Subcutaneous abdominal adipose tissue (tissue), 5 donors: ENCODE measurements around the gene EPN1.

ENCODE experiments used
- H3K27ac ChIP-seq: one replicate; pipeline ENCODE4 v1.7.0; 2013; ENCODE audit warnings: low read depth, mild to moderate bottlenecking, inconsistent platforms, low read length, moderate library complexity
- H3K27me3 ChIP-seq, 5 donors: one replicate each; pipeline ENCODE4 v1.7.0; 2013; ENCODE audit warnings: low read length in 5 of 5, inconsistent platforms in 1 of 5; ENCODE audit not compliant: control insufficient read depth in 5 of 5, insufficient read depth in 4 of 5
- H3K36me3 ChIP-seq, 5 donors: one replicate each; pipeline ENCODE4 v1.7.0; 2013; ENCODE audit warnings: low read length in 5 of 5; ENCODE audit not compliant: control insufficient read depth in 5 of 5, insufficient read depth in 5 of 5
- H3K4me1 ChIP-seq, 5 donors: one replicate each; pipeline ENCODE4 v1.7.0; 2013; ENCODE audit warnings: low read length in 5 of 5, mild to moderate bottlenecking in 3 of 5, moderate library complexity in 1 of 5; ENCODE audit not compliant: control insufficient read depth in 5 of 5, insufficient read depth in 5 of 5
- H3K4me3 ChIP-seq, 5 donors: one replicate each; pipeline ENCODE4 v1.7.0; 2013; ENCODE audit warnings: low read length in 5 of 5, low read depth in 1 of 5
- H3K9ac ChIP-seq, 5 donors: one replicate each; pipeline ENCODE4 v1.7.0; 2013; ENCODE audit warnings: low read length in 5 of 5, mild to moderate bottlenecking in 4 of 5, moderate library complexity in 3 of 5
- H3K9me3 ChIP-seq, 5 donors: one replicate each; pipeline ENCODE4 v1.7.0; 2013; ENCODE audit warnings: low read length in 5 of 5; ENCODE audit not compliant: control insufficient read depth in 5 of 5
- donor health status: healthy.
- donor health status: healthy.
- donor health status: healthy.
- donor health status: healthy.
- donor health status: healthy.

EPN1 gene

DNA sequence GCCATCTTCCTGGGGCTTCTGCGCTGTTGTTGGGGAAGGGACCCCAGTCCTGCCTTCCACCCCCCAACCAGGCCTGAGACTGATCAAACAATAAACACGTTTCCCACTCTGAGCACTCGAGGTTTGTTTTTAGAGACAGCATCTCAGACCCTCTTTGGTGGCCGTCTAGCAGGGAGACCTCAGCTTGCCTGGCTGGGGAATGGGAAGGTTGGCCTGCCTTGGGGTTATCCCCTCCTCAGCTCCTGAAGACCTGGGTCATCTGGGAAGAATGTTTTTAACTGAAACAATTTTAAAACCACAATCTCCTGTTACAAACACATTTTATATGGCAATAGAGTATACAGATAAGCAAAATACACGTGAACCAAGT, 29.5 kb upstream of the EPN1 start:
- Histone ChIP-seq H3K9me3 (no peaks in the 10 kb centered on the region), H3K4me3 (no peak overlapping the region), H3K27ac (no peak overlapping the region), H3K4me1 (peaks cover 14 to 65% (median 62%) of the 10 kb centered on the region in 5 donors), H3K36me3 (peaks cover 0 to 14% (median 12%) of the 10 kb centered on the region in 5 donors), H3K9ac (no peak overlapping the region), H3K27me3 (no peaks in the 10 kb centered on the region)

- no peaks in the 10 kb centered on the region for H3K27me3 ChIP-seq
- no peaks in the 10 kb centered on the region for H3K9me3 ChIP-seq
- H3K36me3 ChIP-seq, result peaks cover 0 to 17% (median 15%) of the 10 kb centered on the region in 5 donors
- peaks cover 14 to 55% (median 52%) of the 10 kb centered on the region in 5 donors for H3K4me1 ChIP-seq
- H3K27ac ChIP-seq, result peak overlapping the region; percentile 46
- H3K4me3 ChIP-seq, result peak overlapping the region; percentile 64 to 84 (median 76)
- H3K9ac ChIP-seq, result peak overlapping the region; percentile 48 to 91 (median 80)
Observed at GRCh38 chr19:55646889-55647731, 27.9 kb upstream of the EPN1 start.

DNA sequence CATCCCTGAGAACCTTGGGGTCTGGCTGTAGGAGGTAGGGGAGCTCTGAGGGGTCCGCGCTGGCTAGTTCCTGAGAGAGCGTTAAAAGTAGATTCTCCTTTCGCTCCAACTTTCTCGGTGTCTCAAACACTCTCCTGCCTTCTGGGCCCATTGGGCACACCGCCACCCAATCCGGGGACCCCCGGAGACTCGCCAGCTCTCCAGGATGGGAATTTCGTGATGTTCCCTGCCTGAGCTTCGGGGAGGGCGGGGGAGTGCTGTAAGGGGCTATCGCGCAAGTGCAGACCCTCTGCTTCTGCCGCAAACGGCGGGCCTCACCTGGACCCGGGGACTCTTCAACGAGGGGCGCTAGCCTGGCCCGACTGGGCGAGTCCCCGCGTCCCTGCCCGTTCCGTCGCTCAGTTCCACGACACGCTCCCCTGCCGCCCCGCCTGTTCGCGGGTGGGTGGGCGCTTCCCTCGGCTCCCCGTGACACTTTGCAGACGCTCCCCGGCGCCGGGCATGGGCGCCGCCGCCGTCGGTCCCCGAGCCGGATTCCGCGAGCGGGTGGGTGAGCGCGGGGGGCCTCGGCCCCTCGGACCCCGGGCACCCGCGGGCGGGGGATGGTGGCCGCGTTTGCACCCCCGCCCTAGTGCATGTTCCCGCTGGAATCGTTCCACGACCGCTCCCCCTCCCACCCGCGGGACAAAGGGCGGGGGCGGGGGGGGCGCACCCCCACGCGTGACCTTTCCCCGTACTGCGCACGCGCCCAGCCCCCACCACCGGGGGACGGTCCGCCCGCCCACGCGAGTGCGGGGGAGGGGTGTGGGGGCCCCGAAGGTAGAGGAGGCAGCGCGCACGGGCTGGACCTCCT, 27.1 kb upstream of the EPN1 start, which contains the start of gene CCDC106:
Gene CCDC106, plus strand, starts transcription at position 481 of the 853 bp plus-strand sequence. CDS start 835 bp downstream, outside the sequence.
- H3K4me1 ChIP-seq, result peaks cover 13 to 46% (median 44%) of the 10 kb centered on the region in 5 donors

DNA sequence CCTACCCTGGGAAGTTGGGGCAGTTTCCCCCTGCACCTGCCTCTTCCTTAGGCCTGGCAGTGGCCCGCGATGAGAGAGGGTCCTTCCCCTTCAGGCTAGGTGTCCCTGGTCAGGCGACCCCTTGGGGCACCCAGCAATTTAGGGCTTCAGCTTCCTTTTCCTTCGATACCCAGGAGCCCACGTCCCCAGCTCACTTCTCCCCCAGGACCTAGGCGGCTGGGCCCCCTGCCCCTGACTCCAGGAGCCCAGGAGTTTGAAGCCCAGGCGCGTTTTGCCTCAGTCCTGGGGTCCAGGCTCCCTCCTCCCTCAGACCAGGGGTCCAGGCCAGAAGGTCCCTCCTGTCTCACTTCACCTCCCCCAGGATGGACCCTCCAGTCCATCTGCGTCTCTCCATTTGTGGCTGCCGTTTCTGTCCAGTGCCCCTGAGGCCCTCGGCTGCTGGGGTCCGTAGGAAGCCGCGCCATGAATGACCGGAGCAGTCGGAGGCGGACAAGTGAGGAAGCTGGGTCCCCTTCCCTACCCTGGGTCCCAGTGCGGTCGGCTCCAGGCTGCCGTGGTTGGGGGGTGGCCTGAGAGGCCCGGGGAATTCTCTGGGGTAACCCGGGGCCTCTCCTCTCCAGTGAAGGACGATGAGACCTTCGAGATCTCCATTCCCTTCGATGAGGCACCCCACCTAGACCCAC, 26.3 kb upstream of the EPN1 start:
- Histone ChIP-seq H3K36me3 (peaks cover 0 to 20% (median 15%) of the 10 kb centered on the region in 5 donors), H3K9me3 (no peaks in the 10 kb centered on the region), H3K9ac (peak overlapping the region in 4 of 5 donors; percentile 72 to 91 (median 84)), H3K27ac (peak overlapping the region; percentile 46), H3K4me3 (peak overlapping the region; percentile 72 to 84 (median 76)), H3K27me3 (no peaks in the 10 kb centered on the region), H3K4me1 (peaks cover 12 to 46% (median 42%) of the 10 kb centered on the region in 5 donors)

More for the DNA sequence above, 27.1 kb upstream of the EPN1 start, which contains the start of gene CCDC106:
- Histone ChIP-seq H3K4me3 (peak within 1 kb of the TSS; percentile 72 to 84 (median 76)), H3K36me3 (peaks cover 0 to 20% (median 15%) of the 10 kb centered on the region in 5 donors), H3K9me3 (no peaks in the 10 kb centered on the region), H3K27me3 (no peaks in the 10 kb centered on the region), H3K27ac (peak within 1 kb of the TSS; percentile 46), H3K9ac (peak within 1 kb of the TSS; percentile 48 to 91 (median 80))

DNA sequence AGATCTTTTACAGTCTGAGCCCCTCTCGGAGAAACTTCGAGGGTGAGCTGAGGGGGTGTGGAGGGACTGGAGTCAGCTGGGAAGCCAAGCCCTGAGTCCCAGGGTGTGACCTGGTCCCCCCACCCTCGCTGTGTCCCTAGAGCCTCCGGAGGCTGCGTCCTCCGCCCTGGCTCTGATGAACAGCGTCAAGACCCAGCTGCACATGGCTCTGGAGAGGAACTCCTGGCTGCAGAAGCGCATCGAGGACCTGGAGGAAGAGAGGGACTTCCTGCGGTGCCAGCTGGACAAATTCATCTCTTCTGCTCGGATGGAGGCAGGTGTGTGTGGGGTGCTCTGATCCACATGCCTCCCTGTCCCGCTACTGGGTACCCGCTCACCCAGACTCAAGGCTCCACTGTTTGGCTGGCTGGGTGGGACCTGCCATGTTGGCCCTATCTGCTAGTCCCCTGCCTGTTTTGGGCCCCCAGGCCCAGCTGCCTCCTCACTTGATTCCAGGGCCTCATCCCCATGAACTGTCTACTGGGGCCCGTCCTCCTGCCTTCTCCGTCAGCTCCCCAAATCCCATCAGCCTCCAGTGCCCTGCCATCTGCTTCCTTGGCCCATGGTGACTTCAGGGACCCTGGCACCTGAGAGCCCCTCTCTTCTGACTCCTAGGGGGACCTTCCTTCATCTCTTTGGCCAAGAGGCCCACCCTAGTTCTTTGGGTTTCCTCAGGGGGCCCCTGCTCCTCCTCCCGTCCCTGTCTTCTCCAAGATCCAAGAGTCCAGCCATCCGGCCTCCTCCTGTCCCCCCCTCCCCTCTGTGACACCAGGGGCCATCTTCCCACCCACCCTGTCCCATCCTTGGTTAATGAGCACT, 25.5 kb upstream of the EPN1 start:
- Histone ChIP-seq H3K9me3 (no peaks in the 10 kb centered on the region), H3K4me3 (peak overlapping the region in 4 of 5 donors; percentile 72 to 84 (median 76)), H3K9ac (peak overlapping the region in 3 of 5 donors; percentile 72 to 89 (median 80)), H3K4me1 (peaks cover 14 to 38% (median 34%) of the 10 kb centered on the region in 5 donors), H3K36me3 (peaks cover 0 to 19% (median 13%) of the 10 kb centered on the region in 5 donors), H3K27me3 (no peaks in the 10 kb centered on the region), H3K27ac (no peak overlapping the region)

GRCh38 chr19:55650126-55650557, 24.9 kb upstream of the EPN1 start:
- no peak overlapping the region for H3K27ac ChIP-seq
- peaks cover 0 to 13% (median 6%) of the 10 kb centered on the region in 5 donors for H3K36me3 ChIP-seq
- H3K9ac ChIP-seq, result no peak overlapping the region
- no peaks in the 10 kb centered on the region for H3K9me3 ChIP-seq
- peaks cover 14 to 32% (median 28%) of the 10 kb centered on the region in 5 donors for H3K4me1 ChIP-seq
- H3K4me3 ChIP-seq, result no peak overlapping the region
- H3K27me3 ChIP-seq, result no peaks in the 10 kb centered on the region

DNA sequence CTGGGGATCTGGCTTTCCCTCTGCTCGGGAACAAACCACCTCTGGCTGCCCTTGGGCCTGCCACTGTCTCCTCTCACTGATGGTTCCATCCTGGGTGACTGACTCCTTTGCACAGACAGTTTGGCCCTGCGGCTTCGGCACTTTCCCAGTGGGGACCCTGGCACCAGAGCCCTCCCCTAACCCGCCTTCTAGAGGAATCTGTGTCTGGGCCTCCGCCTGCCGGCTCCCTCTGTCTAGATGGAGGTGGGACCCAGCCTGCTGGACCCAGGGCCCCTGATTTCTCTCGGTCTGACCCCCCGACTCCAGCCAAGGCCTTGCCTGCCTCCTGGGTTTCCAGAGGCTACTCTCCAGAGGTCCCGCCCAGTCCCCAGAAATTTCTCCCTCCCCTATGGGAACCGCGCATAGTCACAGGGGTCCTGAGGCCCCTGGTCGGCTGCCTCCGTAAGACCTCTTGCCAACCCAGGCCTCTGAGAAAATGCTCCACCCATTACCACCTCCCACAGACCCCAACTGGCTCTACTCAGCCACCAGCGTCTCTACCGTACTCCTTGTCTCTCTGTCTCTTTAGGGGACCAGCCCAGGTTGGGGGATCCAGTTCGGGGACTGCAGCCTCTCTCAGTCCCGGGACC, 24.3 kb upstream of the EPN1 start:
- H3K4me1 ChIP-seq, result peaks cover 14 to 37% (median 30%) of the 10 kb centered on the region in 5 donors
- H3K9me3 ChIP-seq, result no peaks in the 10 kb centered on the region
- H3K9ac ChIP-seq, result no peak overlapping the region
- no peak overlapping the region for H3K4me3 ChIP-seq
- no peak overlapping the region for H3K27ac ChIP-seq
- H3K27me3 ChIP-seq, result no peaks in the 10 kb centered on the region
- peaks cover 0 to 7% (median 3%) of the 10 kb centered on the region in 5 donors for H3K36me3 ChIP-seq

DNA sequence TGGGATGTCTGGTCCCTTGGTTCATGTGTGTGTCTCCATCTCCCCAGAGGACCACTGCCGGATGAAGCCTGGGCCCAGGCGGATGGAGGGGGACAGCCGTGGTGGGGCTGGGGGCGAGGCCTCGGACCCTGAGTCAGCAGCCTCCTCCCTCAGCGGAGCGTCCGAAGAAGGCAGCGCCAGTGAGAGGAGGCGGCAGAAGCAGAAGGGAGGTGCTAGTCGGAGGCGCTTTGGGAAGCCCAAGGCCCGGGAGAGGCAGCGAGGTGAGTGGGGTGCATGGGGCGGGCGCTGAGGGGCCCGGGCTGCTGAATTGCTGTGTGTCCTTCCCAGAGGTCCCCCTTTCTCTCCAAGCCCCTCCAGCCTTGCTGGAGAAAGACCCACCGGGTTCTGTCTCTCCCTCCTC, 23.8 kb upstream of the EPN1 start:
- Histone ChIP-seq H3K4me3 (no peak overlapping the region), H3K27ac (no peak overlapping the region), H3K4me1 (peaks cover 14 to 42% (median 35%) of the 10 kb centered on the region in 5 donors), H3K9ac (no peak overlapping the region), H3K27me3 (no peaks in the 10 kb centered on the region), H3K36me3 (peaks cover 0 to 6% (median 3%) of the 10 kb centered on the region in 5 donors), H3K9me3 (no peaks in the 10 kb centered on the region)
